DND-41 (cell line): ENCODE results near the gene NPNT.

ENCODE experiments used
- CTCF ChIP-seq: IDR thresholded peaks from 2 replicates; pipeline ENCODE4 v1.5.1; 2012; ENCODE audit warnings: borderline replicate concordance, low read length, moderate library complexity, mild to moderate bottlenecking; ENCODE audit not compliant: poor library complexity, severe bottlenecking; ENCODE audit errors: extremely low read depth
- EZH2 ChIP-seq: IDR thresholded peaks from 3 replicates; pipeline ENCODE4 v1.6.1; 2012; ENCODE audit warnings: borderline replicate concordance, low read depth, mild to moderate bottlenecking, moderate library complexity, low read length, inconsistent platforms; ENCODE audit not compliant: severe bottlenecking

GRCh38 chr4:105943234-105943633, 48.0 kb downstream of the NPNT start:
- TF ChIP-seq CTCF (no peak), EZH2 (no peak)
